GM19035 (cell line): ENCODE results near the gene KDM4C.
"Not testable (repeated sequence)": the region's sequence is repeated elsewhere in the genome, so short reads cannot be mapped to it uniquely, and the experiment has no call there.

Experiments
- ATAC-seq: cut with Tn5 transposase; IDR thresholded peaks from one replicate; pipeline ENCODE4 v1.9.1; 2021; ENCODE audit not compliant: unreplicated experiment

The KDM4C gene

DNA sequence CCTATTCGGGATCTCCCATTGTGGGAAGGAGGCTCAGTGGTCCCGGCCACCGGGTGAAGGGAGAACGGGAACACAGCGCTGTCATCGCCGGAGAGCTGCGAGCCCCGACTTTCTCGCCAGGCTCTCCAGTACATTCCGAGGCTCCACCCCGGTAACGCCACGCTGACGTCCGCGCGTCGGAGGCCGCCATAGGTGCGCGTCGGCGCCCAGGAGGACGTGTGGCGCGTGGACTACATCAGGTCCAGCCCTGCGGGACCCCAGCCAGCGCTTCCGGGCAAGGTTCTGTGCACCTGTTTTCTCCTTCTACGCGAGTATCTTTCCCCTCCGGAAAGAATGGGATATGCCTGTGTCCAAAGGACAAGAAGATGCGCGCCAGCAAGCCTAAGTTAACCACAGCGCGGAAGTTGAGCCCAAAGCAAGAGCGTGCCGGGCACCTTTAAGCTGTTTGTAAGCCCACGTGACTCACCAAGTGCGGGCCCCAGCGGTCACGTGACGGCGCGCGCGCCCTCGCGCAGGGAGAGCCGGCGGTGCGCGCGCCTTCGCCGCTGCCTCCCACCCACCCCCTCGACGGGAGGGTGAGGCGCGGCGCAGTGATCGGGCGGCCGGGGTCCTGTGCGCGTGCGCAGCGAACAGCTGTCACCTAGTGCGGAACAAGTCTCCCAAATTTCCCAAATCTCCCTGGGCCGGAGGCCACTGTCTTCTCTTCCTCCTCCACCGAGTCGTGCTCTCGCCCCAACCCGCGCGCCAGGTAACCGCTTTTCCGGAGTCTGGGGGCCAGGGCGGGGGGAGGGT, at the start of gene KDM4C:
TSS of gene KDM4C (plus strand) at position 518 of the 792 bp plus-strand sequence. CDS start 35,016 bp downstream, outside the sequence.
- peak; percentile 86 for ATAC-seq

DNA sequence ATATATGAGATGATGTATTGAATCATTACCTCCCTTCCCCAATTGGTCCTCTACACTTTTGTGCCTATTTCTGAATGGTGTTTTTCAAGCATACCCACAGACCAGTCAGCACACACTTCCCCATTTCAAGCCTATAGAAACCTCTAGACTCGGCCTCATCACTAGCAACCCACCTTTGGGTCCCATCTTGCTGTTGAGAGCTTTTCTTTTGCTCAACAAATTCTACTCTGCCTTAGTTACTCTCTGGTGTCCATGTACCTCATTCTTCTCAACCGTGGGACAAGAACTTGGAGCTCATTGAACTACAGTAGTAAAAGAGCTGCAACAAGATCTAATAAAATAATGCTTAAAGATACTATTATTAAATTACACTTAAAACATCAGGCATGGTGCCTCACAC, 49.0 kb upstream of the KDM4C start:
- no peak for ATAC-seq

DNA sequence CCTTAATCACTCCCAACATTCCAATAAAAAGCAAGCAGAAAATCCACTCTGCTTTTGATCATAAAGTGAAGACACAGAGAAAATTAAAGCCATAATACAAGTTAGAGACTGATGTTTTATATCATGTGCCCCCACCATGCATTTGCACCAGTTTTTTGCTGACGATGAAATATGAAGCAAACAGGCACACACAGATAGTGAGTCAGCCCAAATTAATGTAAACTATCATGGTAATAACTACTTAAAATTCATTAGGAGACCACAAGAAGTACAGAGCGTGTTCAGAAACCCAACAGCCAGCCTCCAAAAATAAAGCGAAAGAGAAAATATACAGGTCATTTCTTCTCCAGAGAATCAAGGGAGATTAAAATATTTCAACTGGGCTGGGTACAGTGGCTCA, 46.4 kb upstream of the KDM4C start:
- ATAC-seq: no peak

DNA sequence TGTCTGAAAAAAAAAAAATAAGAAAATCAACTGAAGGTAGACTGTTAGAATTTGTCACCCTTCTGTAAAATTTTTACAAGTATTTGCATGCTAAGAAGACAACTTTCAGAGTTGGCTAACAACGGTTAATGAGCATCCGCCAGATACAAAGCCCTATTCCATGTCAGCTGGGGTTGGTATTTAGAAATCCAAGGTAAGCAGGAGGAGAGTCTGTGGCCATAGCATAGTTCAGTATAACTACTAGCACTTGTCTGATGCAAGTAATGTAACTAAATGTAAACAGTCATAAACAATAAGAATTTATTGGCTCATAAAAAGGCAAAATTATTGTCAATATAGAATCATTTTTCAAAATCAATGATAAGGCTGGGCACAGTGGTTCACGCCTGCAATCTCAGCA, 45.7 kb upstream of the KDM4C start:
- no peak for ATAC-seq

DNA sequence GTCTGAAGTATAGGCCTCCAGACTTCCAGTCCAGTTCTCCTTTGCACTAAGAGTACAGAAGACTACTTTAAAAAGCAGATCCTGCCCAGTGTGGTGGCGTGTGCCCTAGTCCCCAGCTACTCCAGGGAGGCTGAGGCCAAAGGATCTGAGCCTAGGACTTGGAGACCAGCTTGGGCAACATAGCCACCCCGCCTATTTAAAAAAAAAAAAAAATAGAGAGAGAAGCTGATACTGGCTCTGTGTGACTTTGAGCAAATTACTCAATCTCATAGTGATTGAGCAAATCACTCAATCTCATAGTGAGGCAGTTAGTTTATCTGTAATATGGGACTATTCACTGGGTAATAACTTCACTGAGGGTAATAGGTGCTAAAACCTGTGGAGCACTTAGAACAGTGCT, 43.6 kb upstream of the KDM4C start:
- no peak for ATAC-seq

DNA sequence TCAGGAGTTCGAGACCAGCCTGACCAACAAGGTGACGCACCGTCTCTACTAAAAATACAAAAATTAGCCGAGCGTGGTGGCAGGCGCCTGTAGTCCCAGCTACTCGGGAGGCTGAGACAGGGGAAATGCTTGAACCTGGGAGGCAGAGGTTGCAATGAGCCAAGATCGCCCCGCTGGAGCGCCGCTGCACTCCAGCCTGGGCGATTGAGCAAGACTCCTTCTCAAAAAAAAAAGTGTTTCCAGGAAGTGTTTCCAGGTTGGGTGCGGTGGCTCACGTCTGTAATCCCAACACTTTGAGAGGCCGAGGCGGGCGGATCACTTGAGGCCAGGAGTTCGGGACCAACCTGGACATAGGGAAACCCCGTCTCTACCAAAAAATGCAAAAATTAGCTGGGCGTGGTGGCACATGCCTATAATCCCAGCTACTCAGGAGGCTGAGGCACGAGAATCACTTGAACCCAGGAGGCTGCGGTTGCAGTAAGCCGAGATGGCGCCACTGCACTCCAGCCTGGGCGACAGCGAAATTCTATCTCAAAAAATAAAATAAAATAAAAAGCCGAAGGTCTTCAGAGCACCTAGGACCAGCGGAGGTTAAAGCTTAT, 42.5 kb upstream of the KDM4C start:
- ATAC-seq: not testable (repeated sequence)

DNA sequence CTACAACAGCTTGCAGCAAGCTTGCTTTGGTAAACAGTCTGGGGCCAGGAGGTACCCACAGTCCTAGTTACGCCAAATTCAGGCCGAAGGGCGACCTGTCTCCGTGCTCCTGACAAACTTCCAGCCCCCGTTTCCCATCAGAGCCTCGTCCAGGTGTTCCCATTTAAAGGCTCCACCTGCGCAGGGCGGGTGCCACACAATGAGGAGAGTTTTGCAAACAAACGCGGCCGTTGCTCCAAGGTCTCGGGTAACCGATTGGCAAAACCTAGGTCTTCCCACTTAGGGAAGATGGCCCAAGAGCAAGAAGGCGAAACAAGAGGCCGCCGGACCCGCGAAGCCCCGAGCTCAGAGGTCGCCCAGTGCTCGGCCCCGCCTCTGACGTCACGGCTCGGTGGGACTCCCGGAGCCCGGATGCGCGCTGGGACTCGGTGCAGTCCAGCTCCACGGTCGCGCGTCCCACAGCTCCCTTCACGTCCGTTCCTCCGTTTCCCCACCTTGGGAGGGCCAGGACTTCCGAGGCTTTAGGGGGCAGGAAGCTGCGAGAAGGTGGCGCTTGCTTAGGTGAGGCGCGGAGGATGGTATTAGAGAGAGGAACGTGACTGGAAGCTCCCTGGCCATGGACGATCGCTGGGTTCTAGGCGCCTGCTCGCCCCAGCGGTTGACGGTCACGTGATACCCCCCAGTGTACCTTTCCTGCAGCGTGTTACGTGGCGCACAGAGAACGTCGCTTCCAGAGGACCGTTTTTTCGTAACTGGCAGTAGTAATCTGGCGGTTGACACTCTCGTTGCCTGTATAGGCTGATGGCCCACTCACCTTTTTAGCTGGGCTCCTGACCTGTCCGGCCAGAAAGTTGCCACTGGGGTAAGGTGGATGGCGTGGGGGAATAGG, 41.8 kb upstream of the KDM4C start:
- ATAC-seq: peak; percentile 98

DNA sequence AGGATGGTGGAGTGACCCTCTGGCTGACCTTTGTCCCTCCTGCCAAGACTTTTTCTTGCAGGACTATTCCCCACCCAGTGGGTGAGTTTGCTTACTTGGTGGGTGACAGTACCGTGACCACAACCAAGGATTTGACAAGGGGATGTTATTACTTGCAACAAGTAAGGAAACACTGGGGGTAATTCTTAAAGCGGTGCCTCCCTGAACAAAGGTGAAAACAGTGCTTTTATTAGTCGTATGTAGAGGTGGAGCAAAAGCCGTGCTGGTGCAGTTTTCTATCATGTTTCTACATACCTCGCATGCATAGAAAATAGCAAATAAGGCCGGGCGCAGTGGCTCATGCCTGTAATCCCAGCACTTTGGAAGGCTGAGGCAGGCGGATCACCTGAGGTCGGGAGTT, 41.0 kb upstream of the KDM4C start:
- no peak for ATAC-seq

DNA sequence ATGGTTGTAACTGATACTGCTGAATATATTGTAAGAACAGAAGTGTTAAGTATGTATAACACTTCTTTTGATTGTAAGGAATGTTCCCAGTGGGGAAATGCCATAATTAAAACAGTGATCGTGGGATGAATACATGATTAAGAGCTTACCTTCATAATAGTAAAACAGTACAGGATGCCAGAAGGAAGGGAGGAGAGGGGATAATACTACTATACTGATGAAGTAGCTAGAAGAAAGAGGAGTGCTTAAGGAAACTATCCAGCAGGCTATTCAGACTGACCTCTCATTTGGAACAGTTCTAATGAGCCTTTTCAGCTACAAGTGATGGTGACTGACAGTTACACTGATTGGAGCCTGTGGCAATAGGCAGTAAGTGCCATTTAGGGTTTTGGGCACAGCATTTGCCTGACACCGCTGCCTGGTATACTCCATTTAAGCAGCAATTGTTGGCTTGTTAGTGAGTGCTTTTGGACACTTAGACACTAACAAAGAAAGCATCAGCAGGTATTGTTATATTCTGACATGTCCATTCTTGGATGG, 33.8 kb upstream of the KDM4C start:
- no peak for ATAC-seq

DNA sequence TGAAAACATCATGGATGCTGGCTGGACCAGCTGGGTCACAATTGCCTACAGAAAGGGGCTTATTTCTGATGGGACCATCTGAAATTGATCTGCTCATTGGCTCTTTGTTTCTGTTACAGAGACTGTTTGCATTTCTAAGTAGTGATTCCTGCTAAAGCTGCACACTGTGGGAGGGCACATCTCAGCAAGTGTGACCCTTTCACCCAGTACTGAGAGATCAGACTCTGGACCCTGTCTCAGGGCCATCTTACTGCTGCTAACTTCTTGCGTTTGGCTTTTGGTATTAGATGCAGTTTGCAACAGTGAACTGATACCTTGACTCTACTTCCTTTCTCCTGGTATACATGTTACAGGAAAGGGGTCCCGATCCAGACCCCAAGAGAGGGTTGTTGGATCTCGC, 24.5 kb upstream of the KDM4C start:
- no peak for ATAC-seq

DNA sequence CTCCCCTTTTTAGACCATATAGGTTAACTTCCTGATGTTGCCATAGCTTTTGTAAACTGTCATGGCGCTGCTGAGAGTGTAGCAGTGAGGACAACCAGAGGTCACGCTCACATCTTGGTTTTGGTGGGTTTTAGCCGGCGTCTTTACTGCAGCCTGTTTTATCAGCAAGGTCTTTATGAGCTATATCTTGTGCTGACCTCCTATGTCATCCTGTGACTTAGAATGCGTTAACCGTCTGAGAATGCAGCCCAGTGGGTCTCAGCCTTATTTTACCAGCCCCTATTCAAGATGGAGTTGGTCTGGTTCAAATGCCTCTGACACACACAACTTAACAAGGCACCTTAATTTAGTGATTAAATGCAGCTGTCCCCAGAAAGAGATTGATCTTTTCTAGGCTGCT, 23.9 kb upstream of the KDM4C start:
- ATAC-seq: no peak

DNA sequence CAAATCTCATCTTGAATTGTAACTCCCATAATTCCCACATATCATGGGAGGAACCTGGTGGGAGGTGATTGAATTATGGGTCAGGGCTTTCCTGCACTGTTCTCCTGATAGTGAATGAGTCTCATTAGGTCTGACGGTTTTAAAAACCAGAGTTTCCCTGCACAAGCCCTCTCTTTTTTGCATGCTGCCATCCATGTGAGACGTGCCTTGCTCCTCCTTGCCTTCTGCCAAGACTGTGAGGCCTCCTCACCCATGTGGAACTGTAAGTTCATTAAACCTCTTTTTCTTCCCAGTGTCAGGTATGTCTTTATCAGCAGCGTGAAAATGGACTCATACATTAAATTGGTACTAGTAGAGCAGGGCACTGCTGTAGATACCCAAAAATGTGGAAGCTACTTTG, 22.4 kb upstream of the KDM4C start:
- ATAC-seq: no peak

DNA sequence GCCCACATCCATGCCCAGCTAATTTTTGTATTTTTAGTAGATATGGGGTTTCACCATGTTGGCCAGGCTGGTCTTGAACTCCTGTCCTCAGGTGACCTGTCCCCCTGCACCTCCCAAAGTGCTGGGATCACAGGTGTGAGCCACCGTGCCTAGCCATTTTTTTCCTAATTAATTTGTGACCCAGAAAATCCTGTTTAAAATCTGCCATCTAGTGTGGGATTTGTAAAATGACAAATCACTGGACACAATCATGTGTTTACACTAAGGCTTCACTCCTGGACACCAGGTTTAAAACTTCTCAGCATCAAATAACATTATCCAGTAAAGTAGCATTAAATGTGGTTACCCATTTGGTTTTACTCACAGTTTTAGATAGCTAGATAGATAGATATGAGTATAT, 18.6 kb upstream of the KDM4C start:
- no peak for ATAC-seq

DNA sequence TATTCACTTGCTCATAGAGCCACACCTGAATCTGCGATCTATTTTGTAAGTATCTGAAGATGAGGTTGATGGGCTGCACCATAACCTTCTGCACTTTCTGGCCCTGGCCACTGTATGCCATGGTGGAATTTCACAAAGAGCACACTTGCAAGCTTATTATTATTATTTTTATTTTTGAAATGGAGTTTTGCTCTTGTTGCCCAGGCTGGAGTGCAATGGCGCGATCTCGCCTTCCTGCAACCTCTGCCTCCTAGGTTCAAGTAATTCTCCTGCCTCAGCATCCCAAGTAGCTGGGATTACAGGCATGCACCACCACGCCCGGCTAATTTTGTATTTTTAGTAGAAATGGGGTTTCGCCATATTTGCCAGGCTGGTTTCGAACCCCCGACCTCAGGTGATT, 8.9 kb upstream of the KDM4C start:
- not testable (repeated sequence) for ATAC-seq

DNA sequence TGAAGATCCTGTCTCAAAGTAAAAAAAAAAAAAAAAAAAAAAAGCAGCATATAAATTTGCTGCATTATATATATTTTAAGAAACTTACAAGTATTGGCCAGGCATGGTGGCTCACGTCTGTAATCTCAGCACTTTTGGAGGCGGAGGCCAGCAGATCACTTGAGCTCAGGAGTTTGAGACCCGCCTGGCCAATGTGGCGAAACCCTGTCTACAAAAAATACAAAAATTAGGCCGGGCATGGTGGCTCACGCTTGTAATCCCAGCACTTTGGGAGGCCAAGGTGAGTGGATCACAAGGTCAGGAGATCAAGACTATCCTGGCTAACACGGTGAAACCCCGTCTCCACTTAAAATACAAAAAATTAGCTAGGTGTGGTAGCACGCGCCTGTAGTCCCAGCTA, 2.9 kb upstream of the KDM4C start:
- ATAC-seq: not testable (repeated sequence)

DNA sequence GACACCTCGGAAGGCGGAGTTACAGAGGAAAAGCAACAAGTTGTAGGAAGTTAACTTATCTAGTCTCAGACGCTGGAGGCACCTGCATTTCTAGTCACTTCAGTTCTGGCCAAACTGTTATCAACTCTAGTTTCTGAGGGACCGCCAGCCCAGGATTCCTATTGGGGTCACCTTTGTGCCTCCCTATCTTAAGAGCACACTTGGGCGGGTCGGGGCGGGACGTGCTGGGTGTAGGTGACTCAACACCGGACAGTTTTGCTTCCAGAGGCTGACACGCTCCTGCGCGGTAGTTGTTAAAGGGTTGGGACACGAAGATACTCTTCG, 679 bp upstream of the KDM4C start:
- ATAC-seq: peak; percentile 39

DNA sequence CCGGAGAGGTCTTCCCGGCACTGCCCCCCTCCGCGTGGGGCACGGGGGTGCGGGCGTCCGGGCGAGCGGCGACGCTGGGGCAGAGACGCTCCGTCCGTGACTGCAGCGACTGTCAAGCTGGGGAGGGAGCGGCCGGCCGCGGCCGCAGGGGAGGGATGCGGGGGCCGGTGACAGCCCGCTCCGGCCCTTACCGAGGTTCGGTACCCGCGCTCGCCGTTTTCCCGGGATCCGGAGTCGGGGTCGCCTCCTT, 400 bp downstream of the KDM4C start:
- ATAC-seq: peak; percentile 20

DNA sequence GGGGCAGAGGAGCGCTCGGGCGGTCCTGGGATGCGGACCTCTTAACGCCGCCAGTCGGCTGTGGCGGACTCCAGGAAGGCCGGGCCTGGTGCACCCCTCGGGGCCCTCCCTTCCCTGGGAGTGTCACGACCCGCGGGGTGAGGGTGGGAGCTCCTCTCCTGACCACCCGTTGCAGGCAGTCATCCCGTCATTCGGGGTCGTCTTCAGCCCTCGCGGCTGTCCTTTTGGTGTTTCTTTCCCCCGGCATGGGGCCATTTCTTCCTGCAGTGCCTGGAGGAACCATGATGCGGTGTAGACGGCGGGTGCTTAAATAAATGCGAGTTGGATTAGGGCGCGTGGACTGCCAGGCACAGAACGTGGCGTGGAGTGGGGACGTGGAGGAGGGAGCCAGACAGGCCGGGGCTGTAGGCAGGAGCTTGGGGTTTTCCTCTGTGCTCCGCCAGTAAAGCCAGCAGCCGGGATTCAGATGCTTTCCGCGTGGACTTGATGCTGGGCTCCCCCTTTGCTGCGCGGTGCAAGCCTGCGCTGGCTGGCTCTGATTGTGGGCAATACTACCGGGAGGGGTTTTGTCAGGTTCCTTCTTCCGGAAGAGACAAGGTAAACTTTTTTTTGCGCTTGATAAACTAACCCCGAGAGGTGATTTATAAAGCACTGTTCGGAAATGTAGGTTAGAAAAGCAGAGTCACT, 868 bp downstream of the KDM4C start:
- peak; percentile 24 for ATAC-seq

DNA sequence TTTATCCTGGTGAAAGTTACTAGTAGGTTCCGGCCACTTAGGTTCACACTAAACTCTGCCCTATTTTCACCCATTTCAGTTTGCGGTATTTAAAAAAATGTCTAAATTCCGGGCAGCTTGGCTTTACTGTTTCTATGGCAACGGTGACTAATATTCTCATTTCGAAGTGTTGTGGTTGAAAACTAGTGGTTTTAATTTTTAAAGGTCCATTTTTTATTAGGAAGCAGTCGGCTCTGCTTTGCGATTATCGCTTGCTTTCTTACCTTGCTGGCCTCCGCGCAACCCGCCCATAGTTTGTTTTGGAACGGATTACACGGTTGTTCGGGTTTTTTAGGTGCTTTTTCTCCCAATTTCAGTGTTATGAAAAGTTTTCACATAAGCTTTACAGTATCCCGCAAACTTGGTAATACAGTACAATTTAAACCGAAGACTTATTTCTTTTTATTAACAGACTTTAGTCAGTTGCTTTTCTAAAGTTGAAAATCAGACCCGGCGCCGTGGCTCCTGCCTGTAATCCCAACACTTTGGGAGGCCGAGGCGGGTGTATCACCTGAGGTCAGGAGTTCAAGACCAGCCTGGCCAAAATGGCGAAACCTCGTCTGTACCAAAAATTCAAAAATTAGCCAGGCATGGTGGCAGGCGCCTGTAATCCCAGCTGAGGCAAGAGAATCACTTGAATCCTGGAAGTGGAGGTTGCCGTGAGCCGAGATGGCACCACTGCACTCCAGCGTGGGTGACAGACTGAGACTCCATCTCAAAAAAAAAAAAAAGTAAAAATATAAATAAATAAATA, 1.6 kb downstream of the KDM4C start:
- ATAC-seq: peak; percentile 5

DNA sequence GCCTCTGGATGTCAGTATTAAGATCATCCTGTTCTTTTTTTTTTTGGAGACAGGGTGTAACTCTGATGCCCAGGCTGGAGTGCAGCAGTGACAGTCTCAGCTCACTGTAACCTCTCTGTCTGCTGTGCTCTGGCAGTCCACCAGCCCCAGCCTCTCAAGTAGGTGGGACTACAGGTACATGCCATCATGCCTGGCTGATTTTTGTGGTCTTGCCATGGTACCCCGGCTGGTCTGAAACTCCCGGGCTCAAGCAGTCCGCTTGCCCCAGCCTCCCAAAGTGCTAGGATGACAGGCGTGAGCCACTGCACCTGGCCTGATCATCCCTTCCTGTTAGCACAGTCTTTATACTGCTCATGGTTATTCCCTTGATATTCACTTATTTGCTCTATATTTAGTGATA, 3.5 kb downstream of the KDM4C start:
- no peak for ATAC-seq

DNA sequence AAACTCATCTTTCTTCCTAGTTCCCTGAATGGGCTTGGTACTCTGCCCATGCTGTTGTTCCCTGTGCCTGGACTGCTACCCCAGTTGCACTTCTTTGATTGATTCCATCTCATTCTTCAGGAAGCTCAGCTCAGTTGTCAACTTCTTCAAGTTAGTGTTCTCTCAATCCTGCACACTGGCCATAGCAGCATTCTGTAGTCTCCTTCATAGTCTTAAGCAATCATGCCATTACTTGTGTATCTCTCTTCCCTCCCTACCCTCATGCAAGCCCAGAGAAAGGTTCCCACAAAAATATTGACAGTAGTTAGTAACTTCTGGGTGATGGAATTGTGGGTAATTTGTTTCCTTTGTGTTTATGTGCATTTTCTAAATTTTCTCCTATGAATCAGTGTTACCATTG, 5.5 kb downstream of the KDM4C start:
- no peak for ATAC-seq
